H1 (cell line): ENCODE results near the gene PMEPA1. TPM values are rescaled to one million over a fixed set of nuclear protein-coding genes. Genes with fewer than 3 reads are reported as not detected.

Experiments
- BACH1 ChIP-seq: IDR thresholded peaks from 2 replicates; pipeline ENCODE4 v1.6.1; 2012; ENCODE audit warnings: low read length, improper control_type of control experiment
- CHD7 ChIP-seq: fragments of 300-600 bp; sonication (generic); IDR thresholded peaks from 2 replicates; pipeline ENCODE4 v1.7.1; 2012; ENCODE audit warnings: low read length, moderate library complexity, mild to moderate bottlenecking, inconsistent platforms; ENCODE audit not compliant: insufficient replicate concordance
- CREB1 ChIP-seq: IDR thresholded peaks from 2 replicates; pipeline ENCODE4 v1.6.1; 2012; ENCODE audit warnings: inconsistent platforms
- GABPA ChIP-seq: IDR thresholded peaks from 2 replicates; pipeline ENCODE4 v1.6.1; 2011; ENCODE audit warnings: mild to moderate bottlenecking, low read length, moderate library complexity, borderline replicate concordance; ENCODE audit not compliant: insufficient read depth
- JUND ChIP-seq: IDR thresholded peaks from 2 replicates; pipeline ENCODE4 v1.6.1; 2011; ENCODE audit warnings: mild to moderate bottlenecking, improper control_type of control experiment, low read length
- NANOG ChIP-seq: IDR thresholded peaks from 2 replicates; pipeline ENCODE4 v1.6.1; 2011; ENCODE audit warnings: low read length, low read depth, mild to moderate bottlenecking, inconsistent platforms; ENCODE audit not compliant: insufficient read depth, poor library complexity, severe bottlenecking
- POLR2A ChIP-seq, 2 experiments: IDR thresholded peaks; 1 replicate in 1 of 2; 2 replicates in 1 of 2; pipeline ENCODE4 v1.6.1; 2011; ENCODE audit warnings: low read depth in 2 of 2, low read length in 2 of 2, mild to moderate bottlenecking in 2 of 2; ENCODE audit errors: control extremely low read depth in 1 of 2
- RFX5 ChIP-seq: IDR thresholded peaks from 2 replicates; pipeline ENCODE4 v1.6.1; 2011; ENCODE audit warnings: low read depth, low read length, improper control_type of control experiment, borderline replicate concordance
- SP1 ChIP-seq: IDR thresholded peaks from 2 replicates; pipeline ENCODE4 v1.6.1; 2011; ENCODE audit warnings: low read depth, low read length
- TBP ChIP-seq: IDR thresholded peaks from 2 replicates; pipeline ENCODE4 v1.6.1; 2011; ENCODE audit warnings: low read depth, low read length, improper control_type of control experiment
- polyA plus RNA-seq, 7 experiments: library from polyadenylated mRNA; depleted of rRNA in 3 of 7; stranded (reverse) in 5 of 7; unstranded in 2 of 7; fragments of >200 nt in 5 of 7; fragments of 200-250 nt in 2 of 7; gene quantifications; 1 replicate in 5 of 7; 2 replicates in 1 of 7; 4 replicates in 1 of 7; pipeline versions ENCODE4 v1.2.1 to v1.2.3, GENCODE V29; 2011 to 2013; ENCODE audit warnings: missing spikeins in 2 of 7, mixed read lengths in 2 of 7
- total RNA-seq: library from RNA; stranded (reverse); fragmentation: NEBNext Ultra II Directional; extraction: Animal tissue kit (Norgen Biotek cat#: 25700); gene quantifications from 2 replicates; pipeline ENCODE4 v1.2.1, GENCODE V29; 2021

PMEPA1 gene
- total and polyA plus RNA-seq, 2 of the 8 experiments (the other 6 are each of a cell fraction or from before 2014, with no cell fraction given) = 12.7 to 20.5 TPM

- no peak for TF ChIP-seq CHD7
- TF ChIP-seq TBP = no peak
- no peak for TF ChIP-seq NANOG
- no peak for TF ChIP-seq SP1
- TF ChIP-seq GABPA = no peak
- TF ChIP-seq JUND = no peak
- TF ChIP-seq BACH1 = no peak
- no peak for TF ChIP-seq RFX5
- TF ChIP-seq CREB1 = no peak
- TF ChIP-seq POLR2A (IDR thresholded peaks at IDR 0.05; ENCODE audit: control extremely low read depth in 1 of 2, low read depth in 2 of 2, low read length in 2 of 2) = no peak
- TF ChIP-seq, all 59 proteins: peak for 0
These were observed 61.7 kb downstream of the PMEPA1 start (continued) for GRCh38 chr20:57647933-57648785.
